ENCODE data around the gene PRSS22.

Gene PRSS22

GRCh38 chr16:2857451-2858244 is at the start of gene PRSS22:
Gene PRSS22 (minus strand): TSS chr16:2858170. CDS start chr16:2858104, 66 bp downstream.
- no peak for DNase-seq (ENCODE audit: low spot score)

GRCh38 chr16:2907084-2907753 is 49.2 kb upstream of the PRSS22 start:
- peak; percentile 45 for DNase-seq (ENCODE audit: low spot score)

GRCh38 chr16:2905988-2906387 is 48.0 kb upstream of the PRSS22 start:
- no peak for DNase-seq (ENCODE audit: low spot score)

GRCh38 chr16:2905241-2905987 is 47.4 kb upstream of the PRSS22 start:
- peak; percentile 100 for DNase-seq (ENCODE audit: low spot score)

- DNase-seq (ENCODE audit: low spot score): no peak
Measured at GRCh38 chr16:2904922-2905240, 46.9 kb upstream of the PRSS22 start.

- DNase-seq (ENCODE audit: low spot score): peak; percentile 94
Measured at GRCh38 chr16:2904100-2904921, 46.3 kb upstream of the PRSS22 start.

GRCh38 chr16:2902337-2903130 is 44.6 kb upstream of the PRSS22 start:
- DNase-seq (ENCODE audit: low spot score): no peak

- DNase-seq (ENCODE audit: low spot score): no peak
Measured at GRCh38 chr16:2900526-2901075, 42.6 kb upstream of the PRSS22 start.

- no peak for DNase-seq (ENCODE audit: low spot score)
Measured at GRCh38 chr16:2899564-2900072, 41.6 kb upstream of the PRSS22 start.

GRCh38 chr16:2898831-2899563 is 41.0 kb upstream of the PRSS22 start:
- no peak for DNase-seq (ENCODE audit: low spot score)

- DNase-seq (ENCODE audit: low spot score): no peak
Measured at GRCh38 chr16:2897110-2897509, 39.1 kb upstream of the PRSS22 start.

- no peak for DNase-seq (ENCODE audit: low spot score)
Measured at GRCh38 chr16:2896480-2897010, 38.6 kb upstream of the PRSS22 start.

- no peak for DNase-seq (ENCODE audit: low spot score)
Measured at GRCh38 chr16:2895813-2896212, 37.8 kb upstream of the PRSS22 start.

- no peak for DNase-seq (ENCODE audit: low spot score)
Measured at GRCh38 chr16:2894231-2894630, 36.3 kb upstream of the PRSS22 start.

GRCh38 chr16:2884041-2884451 is 26.1 kb upstream of the PRSS22 start:
- no peak for DNase-seq (ENCODE audit: low spot score)

GRCh38 chr16:2883458-2883908 is 25.5 kb upstream of the PRSS22 start:
- DNase-seq (ENCODE audit: low spot score): peak; percentile 11

GRCh38 chr16:2882650-2883457 is 24.9 kb upstream of the PRSS22 start, which contains the start of gene FLYWCH2:
Gene FLYWCH2 (plus strand): TSS chr16:2883215. CDS start chr16:2896450, 13,235 bp downstream.
- peak; percentile 100 for DNase-seq (ENCODE audit: low spot score)

All from Ammon's horn (tissue), 1 donor.